ENCODE results near the gene VEGFC. TPM values are rescaled to one million over a fixed set of nuclear protein-coding genes. Genes with fewer than 3 reads are reported as not detected.
A peak's percentile ranks its signal among the peaks of the same experiment; 100 is the strongest.

Gene VEGFC, protein sequence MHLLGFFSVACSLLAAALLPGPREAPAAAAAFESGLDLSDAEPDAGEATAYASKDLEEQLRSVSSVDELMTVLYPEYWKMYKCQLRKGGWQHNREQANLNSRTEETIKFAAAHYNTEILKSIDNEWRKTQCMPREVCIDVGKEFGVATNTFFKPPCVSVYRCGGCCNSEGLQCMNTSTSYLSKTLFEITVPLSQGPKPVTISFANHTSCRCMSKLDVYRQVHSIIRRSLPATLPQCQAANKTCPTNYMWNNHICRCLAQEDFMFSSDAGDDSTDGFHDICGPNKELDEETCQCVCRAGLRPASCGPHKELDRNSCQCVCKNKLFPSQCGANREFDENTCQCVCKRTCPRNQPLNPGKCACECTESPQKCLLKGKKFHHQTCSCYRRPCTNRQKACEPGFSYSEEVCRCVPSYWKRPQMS
- total RNA-seq = not detected
- not detected for polyA plus RNA-seq
- not detected for total RNA-seq

DNA sequence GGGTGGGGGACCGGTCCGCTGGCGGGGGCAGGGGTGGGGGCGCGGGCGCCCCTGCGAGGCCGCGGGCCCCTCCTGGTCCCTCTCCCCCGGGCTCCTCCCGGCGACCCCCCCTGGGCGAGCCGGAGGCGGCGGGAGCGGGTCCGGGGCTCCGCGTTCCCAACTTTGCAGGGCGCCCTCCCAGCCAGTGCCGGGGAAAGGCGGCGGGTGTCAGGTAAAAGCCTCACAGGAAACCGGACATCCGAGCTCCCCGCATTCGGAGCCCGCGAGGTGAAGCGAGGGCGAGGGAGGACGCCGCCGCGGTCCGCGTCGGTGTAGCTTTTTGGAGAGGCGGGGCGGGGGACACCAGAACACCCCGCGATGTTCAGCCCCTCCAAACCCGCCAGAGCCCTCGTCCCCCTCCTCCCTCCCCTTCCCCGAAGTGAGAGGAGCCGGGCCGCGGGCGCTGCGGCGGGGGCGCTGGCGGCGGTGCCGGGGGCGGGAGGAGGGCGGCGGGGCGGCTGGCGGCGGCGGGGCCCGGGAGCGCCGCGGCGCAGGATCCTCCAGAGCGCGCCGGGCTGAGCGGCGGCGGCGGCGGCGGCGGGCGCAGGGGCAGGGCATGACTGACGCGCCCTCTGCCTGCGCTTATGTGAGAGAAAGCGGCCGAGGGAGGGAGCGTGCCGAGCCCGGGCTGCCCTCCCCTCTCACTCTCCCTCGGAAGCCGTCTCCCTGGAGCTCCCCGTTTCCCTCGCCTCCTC, at the start of gene VEGFC:
VEGFC (minus strand) TSS at position 597 of the 734 bp plus-strand sequence. CDS start 611 bp downstream, outside the sequence.
- peak within 1 kb of the TSS in 8 of 10 donors; percentile 50 to 73 (median 57) for H3K4me3 Mint-ChIP-seq
- no peak within 1 kb of the TSS for H3K27ac Mint-ChIP-seq
- H3K27me3 ChIP-seq (ENCODE audit: control insufficient read depth in 2 of 2, insufficient read depth in 2 of 2, low read length in 2 of 2) = peaks cover 0 to 5% of the 10 kb centered on the region in 2 donors
- H3K4me3 ChIP-seq (ENCODE audit: low read length) = no peak within 1 kb of the TSS
- peaks cover 0 to 14% (median 3%) of the 10 kb centered on the region in 11 donors for H3K9me3 Mint-ChIP-seq
- H3K9me3 ChIP-seq (ENCODE audit: control insufficient read depth in 2 of 3, low read length in 3 of 3) = no peaks in the 10 kb centered on the region
- peaks cover 50 to 62% (median 53%) of the 10 kb centered on the region in 5 donors for H3K27me3 Mint-ChIP-seq
- CTCF ChIA-PET = no interaction called here
- H3K27ac ChIP-seq (ENCODE audit: low read depth, low read length) = no peak within 1 kb of the TSS
- H3K36me3 Mint-ChIP-seq = peaks cover 0 to 4% (median 0%) of the 10 kb centered on the region in 5 donors
- peaks cover 0 to 20% (median 10%) of the 10 kb centered on the region in 7 donors for H3K4me1 Mint-ChIP-seq
- peak; percentile 31 for ATAC-seq
- POLR2A ChIA-PET = no interaction called here
- no peaks in the 10 kb centered on the region for H3K4me1 ChIP-seq (ENCODE audit: control insufficient read depth in 2 of 2, insufficient read depth in 2 of 2, low read length in 2 of 2)
- DNase-seq = peak in 1 of 9 donors; percentile 46
- H3K36me3 ChIP-seq (ENCODE audit: control insufficient read depth in 2 of 3, insufficient read depth in 3 of 3, low read length in 3 of 3) = no peaks in the 10 kb centered on the region
- intact Hi-C loops (cut with micrococcal nuclease) = no loop called here

GRCh38 chr4:176841711-176842112, 49.0 kb upstream of the VEGFC start:
- H3K4me1 ChIP-seq (ENCODE audit: control insufficient read depth in 2 of 2, insufficient read depth in 2 of 2, low read length in 2 of 2) = no peaks in the 10 kb centered on the region
- peaks cover 0 to 5% (median 0%) of the 10 kb centered on the region in 11 donors for H3K9me3 Mint-ChIP-seq
- H3K27me3 Mint-ChIP-seq = no peaks in the 10 kb centered on the region
- H3K36me3 Mint-ChIP-seq = no peaks in the 10 kb centered on the region
- DNase-seq (no peak), ATAC-seq (no peak)
- H3K36me3 ChIP-seq (ENCODE audit: control insufficient read depth in 2 of 3, insufficient read depth in 3 of 3, low read length in 3 of 3) = no peaks in the 10 kb centered on the region
- no peaks in the 10 kb centered on the region for H3K9me3 ChIP-seq (ENCODE audit: control insufficient read depth in 2 of 3, low read length in 3 of 3)
- no peak overlapping the region for H3K4me3 Mint-ChIP-seq
- POLR2A ChIA-PET = no interaction called here
- H3K4me1 Mint-ChIP-seq = no peaks in the 10 kb centered on the region
- H3K27ac ChIP-seq (ENCODE audit: low read depth, low read length) = no peak overlapping the region
- no peaks in the 10 kb centered on the region for H3K27me3 ChIP-seq (ENCODE audit: control insufficient read depth in 2 of 2, insufficient read depth in 2 of 2, low read length in 2 of 2)
- CTCF ChIA-PET = no interaction called here
- intact Hi-C loops (cut with micrococcal nuclease) = no loop called here
- no peak overlapping the region for H3K4me3 ChIP-seq (ENCODE audit: low read length)
- no peak overlapping the region for H3K27ac Mint-ChIP-seq

DNA sequence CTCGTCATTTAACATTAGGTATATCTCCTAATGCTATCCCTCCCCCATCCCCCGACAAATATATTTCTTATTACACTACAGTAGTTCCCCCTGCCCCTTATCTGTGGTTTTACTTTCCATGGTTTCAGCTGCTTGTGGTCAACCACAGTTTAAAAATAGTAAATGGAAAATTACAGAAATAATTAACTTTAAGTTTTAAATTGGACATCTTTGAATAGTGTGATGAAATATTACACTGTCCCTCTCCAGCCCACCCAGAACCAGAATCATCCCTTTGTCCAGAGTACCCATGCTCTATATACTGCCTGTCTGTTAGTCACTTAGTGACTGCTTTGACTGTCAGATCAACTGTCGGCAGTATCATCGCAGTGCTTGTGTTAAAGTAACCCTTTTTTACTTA, 47.4 kb upstream of the VEGFC start:
- Histone ChIP-seq H3K36me3 (ENCODE audit: control insufficient read depth in 2 of 3, insufficient read depth in 3 of 3, low read length in 3 of 3) (no peaks in the 10 kb centered on the region), H3K9me3 (ENCODE audit: control insufficient read depth in 2 of 3, low read length in 3 of 3) (no peaks in the 10 kb centered on the region), H3K4me3 (ENCODE audit: low read length) (no peak overlapping the region), H3K27me3 (ENCODE audit: control insufficient read depth in 2 of 2, insufficient read depth in 2 of 2, low read length in 2 of 2) (no peaks in the 10 kb centered on the region), H3K27ac (ENCODE audit: low read depth, low read length) (no peak overlapping the region), H3K4me1 (ENCODE audit: control insufficient read depth in 2 of 2, insufficient read depth in 2 of 2, low read length in 2 of 2) (no peaks in the 10 kb centered on the region)
- Mint-ChIP-seq H3K9me3 (peaks cover 0 to 5% (median 0%) of the 10 kb centered on the region in 11 donors), H3K27me3 (no peaks in the 10 kb centered on the region), H3K27ac (no peak overlapping the region), H3K4me3 (no peak overlapping the region), H3K4me1 (no peaks in the 10 kb centered on the region), H3K36me3 (no peaks in the 10 kb centered on the region)
- DNase-seq (no peak), ATAC-seq (no peak)
- ChIA-PET POLR2A (no interaction called here), CTCF (no interaction called here)
- intact Hi-C loops (cut with micrococcal nuclease) = no loop called here

- Mint-ChIP-seq H3K27ac (no peak overlapping the region), H3K36me3 (no peaks in the 10 kb centered on the region), H3K27me3 (no peaks in the 10 kb centered on the region), H3K4me1 (no peaks in the 10 kb centered on the region), H3K4me3 (no peak overlapping the region), H3K9me3 (peaks cover 0 to 5% (median 0%) of the 10 kb centered on the region in 11 donors)
- DNase-seq (no peak), ATAC-seq (no peak)
- Histone ChIP-seq H3K9me3 (ENCODE audit: control insufficient read depth in 2 of 3, low read length in 3 of 3) (no peaks in the 10 kb centered on the region), H3K27ac (ENCODE audit: low read depth, low read length) (no peak overlapping the region), H3K27me3 (ENCODE audit: control insufficient read depth in 2 of 2, insufficient read depth in 2 of 2, low read length in 2 of 2) (no peaks in the 10 kb centered on the region), H3K36me3 (ENCODE audit: control insufficient read depth in 2 of 3, insufficient read depth in 3 of 3, low read length in 3 of 3) (no peaks in the 10 kb centered on the region), H3K4me1 (ENCODE audit: control insufficient read depth in 2 of 2, insufficient read depth in 2 of 2, low read length in 2 of 2) (no peaks in the 10 kb centered on the region), H3K4me3 (ENCODE audit: low read length) (no peak overlapping the region)
- ChIA-PET POLR2A (no interaction called here), CTCF (no interaction called here)
- intact Hi-C loops (cut with micrococcal nuclease) = no loop called here
Observed at GRCh38 chr4:176839656-176840055, 46.9 kb upstream of the VEGFC start.

DNA sequence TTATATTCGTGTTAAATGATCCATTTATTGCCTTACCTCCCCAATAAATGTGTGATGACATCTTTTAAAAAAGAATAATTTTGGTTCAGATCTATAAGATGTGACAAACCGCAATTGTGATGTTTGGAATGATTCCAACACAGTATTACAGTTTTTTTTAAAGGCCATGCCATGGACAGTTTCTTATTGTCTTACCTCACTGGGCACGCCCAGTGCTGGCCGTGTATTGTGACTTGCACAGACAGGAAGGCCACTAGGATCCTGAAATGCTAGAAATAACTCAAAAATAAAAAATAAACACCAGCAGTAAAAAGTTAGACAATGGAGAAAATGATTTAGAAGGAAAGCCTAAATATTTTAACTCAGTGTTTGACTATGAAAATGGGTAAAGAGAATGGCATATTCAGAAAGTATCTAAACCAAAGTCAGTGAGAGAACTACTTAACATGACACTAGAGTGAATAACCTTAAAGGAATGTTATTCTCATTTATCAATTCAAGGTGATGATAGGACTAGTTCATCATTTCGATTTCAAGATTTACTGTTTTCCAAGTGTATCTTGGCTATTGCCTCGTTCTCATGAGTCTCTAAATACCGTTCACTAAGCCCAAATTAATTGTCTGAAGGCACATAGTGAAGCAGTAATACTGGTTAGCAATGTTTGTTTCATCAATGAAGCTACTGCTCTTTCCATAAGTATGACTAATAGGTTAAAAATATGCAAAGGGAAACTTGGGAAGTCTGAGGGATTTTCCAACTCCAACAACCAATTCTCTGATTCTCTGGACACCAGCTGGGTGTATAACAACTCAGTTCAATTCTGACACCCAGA, 46.1 kb upstream of the VEGFC start:
- Mint-ChIP-seq H3K4me1 (no peaks in the 10 kb centered on the region), H3K27me3 (no peaks in the 10 kb centered on the region), H3K9me3 (peaks cover 0 to 14% (median 0%) of the 10 kb centered on the region in 11 donors), H3K4me3 (no peak overlapping the region), H3K27ac (no peak overlapping the region), H3K36me3 (no peaks in the 10 kb centered on the region)
- CTCF ChIA-PET = no interaction called here
- H3K4me3 ChIP-seq (ENCODE audit: low read length) = no peak overlapping the region
- H3K27ac ChIP-seq (ENCODE audit: low read depth, low read length) = no peak overlapping the region
- H3K27me3 ChIP-seq (ENCODE audit: control insufficient read depth in 2 of 2, insufficient read depth in 2 of 2, low read length in 2 of 2) = no peaks in the 10 kb centered on the region
- intact Hi-C loops (cut with micrococcal nuclease) = no loop called here
- no peaks in the 10 kb centered on the region for H3K9me3 ChIP-seq (ENCODE audit: control insufficient read depth in 2 of 3, low read length in 3 of 3)
- no peak for DNase-seq
- POLR2A ChIA-PET = no interaction called here
- ATAC-seq = no peak
- H3K36me3 ChIP-seq (ENCODE audit: control insufficient read depth in 2 of 3, insufficient read depth in 3 of 3, low read length in 3 of 3) = no peaks in the 10 kb centered on the region
- no peaks in the 10 kb centered on the region for H3K4me1 ChIP-seq (ENCODE audit: control insufficient read depth in 2 of 2, insufficient read depth in 2 of 2, low read length in 2 of 2)

DNA sequence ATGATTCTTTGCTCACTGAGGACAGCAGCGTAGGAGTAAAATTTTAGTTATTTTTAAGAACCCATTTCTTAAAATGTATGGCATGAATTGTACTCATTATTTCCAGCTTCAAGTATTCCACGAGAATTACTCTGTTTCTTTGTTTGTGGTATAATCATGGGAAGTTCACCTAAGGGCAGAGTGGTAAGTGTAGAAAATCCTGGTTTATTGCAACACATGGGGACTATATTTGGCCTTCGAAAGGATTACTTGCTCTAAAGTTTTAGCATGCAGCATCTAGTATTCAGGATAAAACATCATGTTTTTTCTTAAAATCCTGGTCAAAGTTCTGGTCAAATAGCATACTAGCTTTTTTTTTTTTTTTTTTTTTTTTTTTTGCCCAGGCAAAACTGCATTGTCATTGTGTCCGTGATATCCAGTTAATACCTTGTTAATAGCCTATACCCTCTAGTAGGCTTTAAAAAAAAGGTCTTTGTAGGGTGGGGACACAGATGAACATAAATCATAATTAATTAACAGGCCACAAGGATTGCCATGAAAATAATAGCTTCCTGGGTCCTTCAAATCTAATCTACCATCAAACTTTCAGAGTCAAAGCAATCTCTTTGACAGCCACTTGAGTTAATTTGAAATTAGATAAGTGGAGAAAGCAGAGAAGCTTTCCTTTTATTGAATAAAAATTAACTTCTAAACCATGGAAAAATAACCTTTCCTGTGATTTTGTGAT, 44.6 kb upstream of the VEGFC start:
- Histone ChIP-seq H3K9me3 (ENCODE audit: control insufficient read depth in 2 of 3, low read length in 3 of 3) (no peaks in the 10 kb centered on the region), H3K4me1 (ENCODE audit: control insufficient read depth in 2 of 2, insufficient read depth in 2 of 2, low read length in 2 of 2) (no peaks in the 10 kb centered on the region), H3K27ac (ENCODE audit: low read depth, low read length) (no peak overlapping the region), H3K36me3 (ENCODE audit: control insufficient read depth in 2 of 3, insufficient read depth in 3 of 3, low read length in 3 of 3) (no peaks in the 10 kb centered on the region), H3K27me3 (ENCODE audit: control insufficient read depth in 2 of 2, insufficient read depth in 2 of 2, low read length in 2 of 2) (no peaks in the 10 kb centered on the region), H3K4me3 (ENCODE audit: low read length) (no peak overlapping the region)
- ATAC-seq = no peak
- ChIA-PET CTCF (no interaction called here), POLR2A (no interaction called here)
- intact Hi-C loops (cut with micrococcal nuclease) = no loop called here
- no peaks in the 10 kb centered on the region for H3K36me3 Mint-ChIP-seq
- H3K9me3 Mint-ChIP-seq = peaks cover 0 to 16% (median 0%) of the 10 kb centered on the region in 11 donors
- DNase-seq = no peak
- H3K4me1 Mint-ChIP-seq = no peaks in the 10 kb centered on the region
- no peaks in the 10 kb centered on the region for H3K27me3 Mint-ChIP-seq
- no peak overlapping the region for H3K4me3 Mint-ChIP-seq
- H3K27ac Mint-ChIP-seq = no peak overlapping the region
